ACHN (cell line): Measurements from ENCODE around the gene SIRT1.
"Not testable (repeated sequence)": the region's sequence is repeated elsewhere in the genome, so short reads cannot be mapped to it uniquely, and the experiment has no call there.

ENCODE experiments used
- DNase-seq: peaks from one replicate; pipeline ENCODE4 v3.0.0-alpha.2; 2015
- in situ Hi-C: cut with HindIII; loops from 2 replicates; pipeline ENCODE4 v1.10.0; 2017; ENCODE audit warnings: low sequenced_read_pairs, low pct_ligation_motif_present, low pct_unique_long_range_greater_than_20kb

Gene SIRT1

GRCh38 chr10:67884313-67884841, at the start of gene SIRT1:
Gene SIRT1 (plus strand): TSS chr10:67884656. CDS start chr10:67884722, 66 bp downstream.
- in situ Hi-C loops: no loop called here
- peak; percentile 97 for DNase-seq

DNA sequence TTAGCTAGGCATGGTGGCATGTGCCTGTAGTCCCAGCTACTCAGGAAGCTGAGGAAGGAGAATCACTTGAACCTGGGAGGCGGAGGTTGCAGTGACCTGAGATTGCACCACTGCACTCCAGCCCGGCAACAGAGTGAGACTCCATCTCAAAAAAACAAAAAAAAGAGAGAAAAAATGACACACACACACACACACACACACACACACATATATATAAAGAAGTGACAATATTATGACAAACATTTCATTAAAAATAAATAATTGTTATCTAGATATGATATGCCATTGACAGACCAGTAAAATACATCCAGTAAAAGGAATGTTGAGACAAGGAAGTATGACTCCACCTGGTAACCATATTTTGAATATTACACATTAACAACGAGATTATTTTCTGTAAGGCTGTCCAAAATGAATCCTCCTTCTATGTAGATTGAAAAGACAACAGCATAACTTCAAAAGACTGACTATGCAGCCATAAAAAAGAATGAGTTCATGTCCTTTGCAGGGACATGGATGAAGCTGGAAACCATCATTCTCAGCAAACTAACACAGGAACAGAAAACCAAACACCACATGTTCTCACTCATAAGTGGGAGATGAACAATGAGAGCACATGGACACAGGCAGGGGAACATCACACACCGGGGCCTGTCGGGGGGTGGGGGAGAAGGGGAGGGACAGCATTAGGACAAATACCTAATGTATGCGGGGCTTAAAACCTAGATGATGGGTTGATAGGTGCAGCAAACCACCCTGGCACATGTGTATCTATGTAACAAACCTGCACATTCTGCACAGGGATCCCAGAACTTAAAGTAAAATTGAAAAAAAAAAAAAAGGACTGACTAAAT, 48.7 kb upstream of the SIRT1 start:
- in situ Hi-C loops: not testable (repeated sequence)

GRCh38 chr10:67836488-67836887, 48.0 kb upstream of the SIRT1 start:
- DNase-seq: no peak
- in situ Hi-C loops: no loop called here

More for the DNA sequence above, 48.7 kb upstream of the SIRT1 start:
- DNase-seq: not testable (repeated sequence)

GRCh38 chr10:67836972-67837371, 47.5 kb upstream of the SIRT1 start:
- in situ Hi-C loops: no loop called here
- DNase-seq: no peak

GRCh38 chr10:67837541-67838314, 46.7 kb upstream of the SIRT1 start, which contains the start of gene DNAJC12:
Gene DNAJC12 (minus strand): TSS chr10:67838188. CDS start chr10:67838011, 177 bp downstream.
- DNase-seq: peak; percentile 73

GRCh38 chr10:67839511-67839910, 44.9 kb upstream of the SIRT1 start:
- DNase-seq, in situ Hi-C loops: not testable (repeated sequence)

More at GRCh38 chr10:67837541-67838314, 46.7 kb upstream of the SIRT1 start, which contains the start of gene DNAJC12:
- in situ Hi-C loops: no loop called here

DNA sequence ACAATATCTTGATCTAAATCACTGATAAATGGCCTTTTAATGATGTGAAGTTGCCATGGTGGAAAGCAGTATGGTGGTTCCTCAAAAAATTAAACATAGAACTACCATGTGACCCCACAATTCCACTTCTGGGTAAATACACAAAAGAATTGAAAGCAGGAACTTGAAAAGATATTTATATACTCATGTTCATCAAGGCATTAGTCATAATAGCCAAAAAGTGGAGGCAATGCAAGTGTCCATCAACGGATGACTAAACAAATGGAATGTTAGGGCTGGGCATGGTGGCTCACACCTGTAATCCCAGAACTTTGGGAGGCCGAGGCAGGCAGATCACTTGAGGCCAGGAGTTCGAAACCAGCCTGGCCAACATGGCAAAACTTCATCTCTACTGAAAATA, 44.5 kb upstream of the SIRT1 start:
- in situ Hi-C loops: no loop called here
- no peak for DNase-seq

DNA sequence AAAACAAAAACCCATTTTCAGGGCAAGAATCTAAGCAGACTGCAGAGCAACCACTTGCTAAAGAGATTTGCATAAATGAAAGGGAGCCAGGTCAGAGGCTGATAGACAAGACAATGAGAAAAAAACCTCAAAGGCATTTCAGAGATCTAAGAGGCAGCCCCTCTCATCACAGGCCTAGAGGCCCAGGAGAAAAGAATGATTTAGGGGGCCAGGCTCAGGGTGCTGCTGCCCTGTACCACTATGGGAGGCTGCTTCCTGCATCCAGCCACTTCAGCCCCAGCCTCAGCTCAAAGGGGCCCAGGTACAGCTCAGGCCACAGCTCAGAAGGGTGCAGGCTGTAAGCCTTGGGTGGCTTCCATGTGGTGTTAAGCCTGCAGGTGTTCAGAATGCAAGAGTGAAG, 42.7 kb upstream of the SIRT1 start:
- in situ Hi-C loops: no loop called here
- DNase-seq: no peak

DNA sequence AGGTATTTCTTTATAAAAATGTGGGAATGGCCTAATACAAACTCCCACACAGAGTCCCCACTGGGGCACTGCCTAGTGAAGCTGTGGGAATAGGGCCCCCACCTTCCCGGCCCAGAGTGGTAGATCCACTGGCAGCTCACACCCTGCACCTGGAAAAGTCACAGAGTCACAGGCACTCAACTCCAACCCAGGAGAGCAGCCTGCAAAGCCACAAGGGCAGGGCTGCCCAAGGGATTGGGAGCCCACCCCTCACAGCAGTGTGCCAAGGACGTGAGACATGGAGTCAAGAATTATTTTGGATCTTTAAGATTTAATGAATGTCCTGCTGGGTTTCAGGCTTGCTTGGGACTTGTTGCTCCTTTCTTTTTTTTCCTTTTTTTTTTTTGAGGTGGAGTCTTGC, 41.2 kb upstream of the SIRT1 start:
- DNase-seq: no peak
- in situ Hi-C loops: no loop called here

DNA sequence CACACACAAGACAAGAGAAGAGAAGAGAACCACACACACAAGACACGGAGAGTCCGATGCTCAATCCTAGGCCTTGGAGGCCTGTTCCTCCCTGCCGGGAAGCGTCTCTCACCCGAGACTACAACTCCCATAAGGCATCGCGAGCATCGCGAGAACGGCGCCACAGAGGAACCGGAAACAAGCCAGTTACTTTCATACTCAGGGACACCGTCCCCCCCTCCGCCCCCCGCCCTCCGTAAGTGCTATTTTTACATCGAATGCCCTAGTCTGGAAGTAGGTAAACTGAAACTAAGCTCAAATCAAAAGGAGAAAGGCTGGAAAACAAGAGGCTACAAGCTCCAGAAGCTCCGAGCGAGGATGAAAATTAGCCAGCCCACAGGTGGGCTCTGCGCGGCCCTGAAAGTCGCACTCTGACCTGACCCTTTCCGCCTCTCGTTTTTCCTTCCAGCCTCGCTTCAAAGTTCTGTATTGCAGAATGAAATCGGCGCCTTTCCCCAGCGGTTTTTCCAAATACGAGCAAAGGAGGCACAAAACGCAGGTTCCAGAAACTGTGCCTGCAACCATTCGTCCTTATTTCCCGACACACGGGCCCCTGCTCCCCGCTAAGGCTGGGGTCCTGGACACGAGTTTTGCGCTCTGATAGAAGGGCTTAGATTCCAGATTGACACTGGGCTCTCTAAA, 35.0 kb upstream of the SIRT1 start:
- in situ Hi-C loops: no loop called here
- peak; percentile 96 for DNase-seq

- DNase-seq: no peak
- in situ Hi-C loops: no loop called here
These were observed 33.3 kb upstream of the SIRT1 start for GRCh38 chr10:67851186-67851585.

DNA sequence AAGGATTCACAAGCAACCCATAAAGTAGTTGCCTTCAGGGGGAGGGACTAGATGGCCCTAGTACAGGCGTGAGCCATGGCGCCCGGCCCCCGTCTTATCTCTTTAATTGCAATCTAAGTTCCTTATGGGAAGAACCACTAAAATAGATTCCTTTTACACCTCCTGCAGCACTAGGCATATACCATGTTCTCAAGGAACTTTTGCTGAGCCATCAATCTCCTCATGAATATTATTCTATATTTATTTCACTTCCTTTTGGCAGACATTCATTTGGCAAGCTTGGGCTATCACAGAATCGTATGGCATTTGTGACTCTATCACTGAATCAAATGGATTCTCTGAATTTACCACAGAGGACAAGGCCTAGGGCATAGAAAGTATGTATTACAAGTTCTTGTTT, 31.7 kb upstream of the SIRT1 start:
- DNase-seq: no peak
- in situ Hi-C loops: no loop called here

DNA sequence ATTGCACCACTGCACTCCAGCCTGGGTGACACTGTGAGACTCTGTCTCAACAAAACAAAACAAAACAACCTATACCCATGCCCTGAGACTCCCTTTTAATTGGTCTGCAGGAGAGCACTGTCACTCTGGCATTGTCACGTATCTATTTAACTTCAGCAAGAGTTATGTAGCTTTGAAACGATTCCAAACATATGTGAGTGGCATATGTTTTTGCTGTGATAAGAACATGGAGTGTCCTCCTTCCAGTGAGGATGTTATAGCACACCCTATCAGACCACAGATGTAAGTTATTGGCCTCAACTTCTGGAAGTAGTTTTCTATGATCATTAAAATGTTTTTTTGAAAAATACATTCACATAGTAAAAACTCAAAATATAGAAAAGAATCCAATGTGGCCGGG, 30.9 kb upstream of the SIRT1 start:
- in situ Hi-C loops: no loop called here
- no peak for DNase-seq

DNA sequence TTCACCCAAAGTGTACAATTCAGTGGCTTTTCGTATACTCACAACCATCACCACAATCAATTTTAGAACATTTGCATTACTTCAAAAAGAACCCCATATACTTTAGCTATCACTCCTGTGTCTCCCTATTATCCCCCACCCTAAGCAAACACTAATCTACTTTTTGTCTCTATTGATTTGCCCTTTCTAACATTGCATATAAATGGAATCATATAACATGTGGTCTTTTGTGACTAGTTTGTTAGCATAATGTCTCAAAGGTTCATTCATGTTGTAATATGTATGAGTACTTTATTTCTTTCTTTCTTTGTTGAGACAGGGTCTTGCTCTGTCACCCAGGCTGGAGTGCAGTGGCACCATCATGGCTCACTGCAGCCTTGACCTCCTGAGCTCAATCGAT, 25.5 kb upstream of the SIRT1 start:
- in situ Hi-C loops: no loop called here
- no peak for DNase-seq

DNA sequence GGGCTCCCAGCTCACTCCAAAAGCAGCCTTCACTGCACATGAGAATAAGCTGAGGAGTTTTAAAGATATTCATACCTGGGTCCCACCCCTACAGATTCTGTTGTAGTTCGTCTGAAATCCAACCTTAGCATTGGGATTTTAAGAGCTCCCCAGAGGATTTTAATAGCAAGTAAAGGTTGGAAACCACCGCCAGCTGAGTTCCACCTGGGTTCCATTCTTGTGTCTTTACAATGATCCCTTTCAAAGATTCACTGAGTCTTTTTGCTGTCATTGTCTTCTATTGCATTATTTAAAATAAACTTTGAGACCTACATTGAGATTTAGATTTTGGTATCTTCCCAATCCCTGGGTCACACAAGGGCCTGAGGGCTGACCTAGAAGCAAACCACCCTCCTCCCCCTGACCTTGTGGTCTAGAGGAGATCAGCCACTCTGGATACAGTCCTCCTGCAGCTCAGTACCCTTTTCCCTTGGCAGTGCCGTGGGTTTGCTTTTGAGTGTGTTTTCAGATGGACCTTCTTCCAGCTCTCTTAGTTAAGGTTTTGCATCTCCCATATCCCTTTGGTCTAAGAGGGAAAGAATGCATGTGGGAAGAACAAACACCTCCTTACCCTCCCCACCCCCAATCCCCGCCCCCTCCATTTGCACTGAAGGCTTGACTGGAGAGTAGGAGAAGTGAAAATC, 22.6 kb upstream of the SIRT1 start:
- DNase-seq: no peak

DNA sequence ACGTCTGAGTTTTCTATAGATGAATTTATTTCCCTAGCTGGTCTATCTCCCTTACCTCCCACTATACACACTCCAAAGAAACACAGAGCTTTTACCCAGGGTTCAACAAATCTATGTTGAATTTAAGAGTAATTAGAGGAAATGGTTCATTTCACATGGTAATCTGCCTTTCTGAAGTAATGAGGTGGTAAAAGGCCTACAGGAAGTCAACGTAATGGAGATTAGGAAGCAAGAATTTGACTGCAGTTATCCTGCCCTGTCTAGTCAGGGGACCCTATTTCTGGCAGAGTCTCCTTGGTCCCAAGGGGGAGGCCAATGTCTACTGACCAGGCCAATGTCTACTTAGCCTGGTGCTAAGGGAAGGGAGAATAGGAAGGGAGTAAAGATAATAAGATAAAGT, 21.4 kb upstream of the SIRT1 start:
- DNase-seq: no peak
- in situ Hi-C loops: no loop called here

More for the DNA sequence above, 22.6 kb upstream of the SIRT1 start:
- in situ Hi-C loops: no loop called here

DNA sequence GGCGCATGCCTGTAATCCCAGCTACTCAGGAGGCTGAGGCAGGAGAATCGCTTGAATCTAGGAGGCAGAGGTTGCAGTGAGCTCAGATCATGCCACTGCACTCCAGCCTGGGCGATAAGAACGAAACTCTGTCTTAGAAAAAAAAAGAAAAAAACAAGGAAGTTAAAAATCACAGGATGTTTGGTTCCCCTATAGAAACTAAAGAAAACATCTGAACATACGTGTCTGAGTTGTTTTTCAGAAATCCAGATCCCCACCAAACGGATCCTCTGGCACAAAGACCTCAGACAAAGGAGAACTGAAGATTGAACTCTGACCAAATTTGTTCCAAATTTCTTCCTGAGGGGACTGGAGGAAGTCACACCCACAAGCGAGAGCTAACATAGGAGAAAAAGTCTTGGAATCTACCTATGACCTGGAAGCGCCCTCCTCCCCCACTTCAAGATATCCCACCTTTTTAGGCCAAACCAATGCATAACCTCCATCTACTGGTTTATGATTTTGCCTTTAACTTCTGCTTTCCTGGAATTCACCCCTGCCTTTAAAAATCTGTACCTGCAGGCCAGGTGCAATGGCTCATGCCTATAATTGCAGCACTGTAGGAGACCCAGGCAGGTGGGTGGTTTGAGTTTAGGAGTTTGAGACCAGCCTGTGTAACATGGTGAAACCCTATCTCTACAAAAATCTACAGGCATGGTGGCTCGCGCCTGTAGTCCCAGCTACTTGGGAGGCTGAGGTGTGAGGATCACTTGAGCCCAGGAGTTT, 19.7 kb upstream of the SIRT1 start:
- DNase-seq: no peak
- in situ Hi-C loops: no loop called here

- DNase-seq: no peak
- in situ Hi-C loops: no loop called here
These were observed 16.3 kb upstream of the SIRT1 start for GRCh38 chr10:67868132-67868531.
